K562 (cell line): ENCODE measurements around the gene LGALS7. TPM values are rescaled to one million over a fixed set of nuclear protein-coding genes. Genes with fewer than 3 reads are reported as not detected.

Experiments used
- ATAC-seq: fragments of 200-7000 bp; cut with Tn5 transposase; 3 replicates; pipeline ENCODE4 v1.9.1; 2020; ENCODE audit warnings: moderate library complexity
- BruUV-seq: library from RNA; stranded (reverse); fragments of 400-500 nt; replicated peaks from 2 replicates; lab custom pipeline; 2021; lab: Mats Ljungman, UMichigan
- CTCF ChIA-PET: fragments of 300-600 bp; formaldehyde crosslinking; extraction: SDS; loops from one replicate; lab custom pipeline; 2021; ENCODE audit warnings: low intra/inter-chr PET ratio; lab: Yijun Ruan, JAX
- POLR2A ChIA-PET: fragments of 300-600, 350-650 bp; sonication (Branson Sonifier 250); formaldehyde crosslinking; extraction: SDS; loops from one replicate; lab custom pipeline; 2021; ENCODE audit warnings: antibody characterized with exemption, inconsistent platforms; lab: Yijun Ruan, JAX
- DNase-seq, 4 experiments: peaks; one replicate each; pipeline versions ENCODE4 v3.0.0 to v3.0.0-alpha.2; 2011 to 2018; ENCODE audit warnings: low spot score in 3 of 4, mixed read lengths in 3 of 4; ENCODE audit errors: extremely low read depth in 1 of 4
- FAIRE-seq: peaks from 2 replicates; lab custom pipeline; 2011; peaks lifted over from hg19 to GRCh38; lab: Jason Lieb, UNC
- H2AFZ ChIP-seq: 2 replicates; pipeline ENCODE4 v1.6.0; 2011; ENCODE audit warnings: low read depth, low read length, control low read depth, inconsistent platforms
- H3K27ac ChIP-seq: fragments of 200-600 bp; 3 replicates; pipeline ENCODE4 v1.8.0; 2011; ENCODE audit warnings: low read depth, mild to moderate bottlenecking, control low read depth, inconsistent platforms, low read length, moderate library complexity, mixed read lengths; ENCODE audit errors: extremely low read depth
- H3K27me3 ChIP-seq, 2 experiments: fragments of 300-600 bp in 1 of 2; 2 replicates in 1 of 2; 3 replicates in 1 of 2; pipeline versions ENCODE4 v1.6.0 to v1.8.0; 2011; ENCODE audit warnings: inconsistent platforms in 2 of 2, low read length in 2 of 2, mild to moderate bottlenecking in 1 of 2, mixed read lengths in 1 of 2, moderate library complexity in 1 of 2; ENCODE audit not compliant: control insufficient read depth in 2 of 2, insufficient read depth in 2 of 2
- H3K36me3 ChIP-seq: fragments of 300-600 bp; 3 replicates; pipeline ENCODE4 v1.8.0; 2011; ENCODE audit warnings: mild to moderate bottlenecking, low read length, inconsistent platforms; ENCODE audit not compliant: control insufficient read depth, insufficient read depth
- H3K4me1 ChIP-seq, 2 experiments: fragments of 200-600 bp in 1 of 2; replicated peaks in 1 of 2; 2 replicates in 1 of 2; 3 replicates in 1 of 2; pipeline versions ENCODE4 v1.5.1 to v1.8.0; 2011; ENCODE audit warnings: inconsistent platforms in 2 of 2, low read length in 2 of 2, mild to moderate bottlenecking in 1 of 2, mixed read lengths in 1 of 2, moderate library complexity in 1 of 2; ENCODE audit not compliant: control insufficient read depth in 2 of 2, insufficient read depth in 2 of 2
- H3K4me2 ChIP-seq: 2 replicates; pipeline ENCODE4 v1.6.1; 2011; ENCODE audit warnings: low read length, control low read depth, inconsistent platforms, mixed read lengths; ENCODE audit not compliant: insufficient read depth
- H3K4me3 ChIP-seq: fragments of 200-600 bp; sonication (generic), shearing (Covaris generic); 2 replicates; pipeline ENCODE4 v1.5.1; 2016; ENCODE audit warnings: control low read depth, inconsistent platforms
- H3K79me2 ChIP-seq: fragments of 200-600 bp; 3 replicates; pipeline ENCODE4 v1.8.0; 2011; ENCODE audit warnings: low read length, inconsistent platforms; ENCODE audit not compliant: control insufficient read depth, insufficient read depth
- H3K9ac ChIP-seq, 2 experiments: 2 replicates each; pipeline versions ENCODE4 v1.6.0 to v1.6.1; 2011; ENCODE audit warnings: low read depth in 2 of 2, low read length in 2 of 2, control low read depth in 1 of 2, inconsistent platforms in 1 of 2, mild to moderate bottlenecking in 1 of 2, mixed read lengths in 1 of 2; ENCODE audit not compliant: insufficient read depth in 1 of 2
- H3K9me1 ChIP-seq: one replicate; pipeline ENCODE4 v1.6.0; 2011; ENCODE audit warnings: inconsistent platforms, mild to moderate bottlenecking, low read length, moderate library complexity; ENCODE audit not compliant: control insufficient read depth, insufficient read depth
- H3K9me3 ChIP-seq: replicated peaks from 2 replicates; pipeline ENCODE4 v1.5.1; 2011; ENCODE audit warnings: low read depth, low read length, inconsistent platforms; ENCODE audit not compliant: control insufficient read depth, insufficient read depth
- H4K20me1 ChIP-seq: replicated peaks from 2 replicates; pipeline ENCODE4 v1.6.1; 2011; ENCODE audit warnings: low read length, inconsistent platforms, mixed read lengths; ENCODE audit not compliant: control insufficient read depth, insufficient read depth
- CHD1 ChIP-seq: fragments of 200-600 bp; sonication (generic); IDR thresholded peaks from one replicate; pipeline ENCODE4 v1.6.1; 2012; ENCODE audit warnings: mild to moderate bottlenecking, moderate library complexity, low read length, inconsistent platforms
- HLTF ChIP-seq: fragments of 450-650 bp; IDR thresholded peaks from 2 replicates; pipeline ENCODE4 v1.6.1; 2016
- MYBL2 ChIP-seq, 2 experiments: fragments of 450-650 bp in 1 of 2; sonication (generic) in 1 of 2; formaldehyde crosslinking in 1 of 2; IDR thresholded peaks; 2 replicates each; pipeline versions ENCODE4 v1.6.1 to v1.8.1; 2017 to 2022; ENCODE audit warnings: borderline replicate concordance in 1 of 2, inconsistent platforms in 1 of 2, low read depth in 1 of 2, mild to moderate bottlenecking in 1 of 2, missing genetic modification reagents in 1 of 2, moderate library complexity in 1 of 2
- NR2C2 ChIP-seq, 2 experiments: fragments of 200-800 bp in 1 of 2; sonication (Bioruptor generic) in 1 of 2; sonication (generic) in 1 of 2; formaldehyde crosslinking in 1 of 2; IDR thresholded peaks; 2 replicates each; pipeline versions ENCODE4 v1.6.1 to v1.8.0; 2016 to 2022; ENCODE audit warnings: mild to moderate bottlenecking in 1 of 2, missing compliant biosample characterization in 1 of 2, missing genetic modification characterization in 1 of 2, missing genetic modification reagents in 1 of 2
- NR2F6 ChIP-seq: fragments of 450-650 bp; formaldehyde crosslinking; IDR thresholded peaks from 2 replicates; pipeline ENCODE4 v1.4.0; 2020; ENCODE audit warnings: mild to moderate bottlenecking
- SNIP1 ChIP-seq: fragments of 450-650 bp; IDR thresholded peaks from 2 replicates; pipeline ENCODE4 v1.7.1; 2017; ENCODE audit warnings: low read depth, mild to moderate bottlenecking
- TCF3 ChIP-seq: sonication (generic); formaldehyde crosslinking; IDR thresholded peaks from 2 replicates; pipeline ENCODE4 v1.4.0; 2020; ENCODE audit warnings: mild to moderate bottlenecking, missing genetic modification reagents
- ZBTB7A ChIP-seq: IDR thresholded peaks from 2 replicates; pipeline ENCODE4 v1.6.1; 2011; ENCODE audit warnings: low read depth, mild to moderate bottlenecking, low read length, moderate library complexity, borderline replicate concordance; ENCODE audit not compliant: control insufficient read depth
- ZFP30 ChIP-seq: fragments of 250-450 bp; sonication (Bioruptor Pico); IDR thresholded peaks from 2 replicates; pipeline ENCODE4 v1.8.0; 2022; ENCODE audit warnings: moderate library complexity, mild to moderate bottlenecking, inconsistent platforms, borderline replicate concordance
- whole genome bisulfite sequencing: fragments of 100-300 bp; shearing (Covaris generic); methylation state at CpG from one replicate; pipeline ENCODE4 v1.1.6; 2016; ENCODE audit warnings: low coverage, mixed read lengths; ENCODE audit not compliant: insufficient coverage; ENCODE audit errors: missing lambda C conversion rate; 5-methylcytosine and 5-hydroxymethylcytosine counted together
- in situ Hi-C: fragments of 300-500 bp; cut with MboI; formaldehyde crosslinking; loops from 4 replicates; pipeline ENCODE4 v1.15.0; 2018; ENCODE audit warnings: inconsistent platforms, mixed read lengths
- intact Hi-C: fragments of 100-400 bp; cut with micrococcal nuclease; formaldehyde crosslinking; loops from 2 replicates; pipeline ENCODE4 v1.14.2; 2022
- polyA plus RNA-seq, 8 experiments: library from polyadenylated mRNA; depleted of rRNA in 4 of 8; stranded (reverse) in 5 of 8; unstranded in 3 of 8; fragments of >200 nt; fragmentation: Nextera tagmentation in 2 of 8; fragmentation: Illumina TruSeq in 1 of 8; extraction: Ambion mirVana in 2 of 8; extraction: Trizol in 1 of 8; gene quantifications; 2 replicates each; pipeline versions ENCODE4 v1.2.1 to v1.2.3, GENCODE V29; 2011 to 2014; ENCODE audit warnings: inconsistent platforms in 1 of 8, missing spikeins in 1 of 8
- total RNA-seq, 7 experiments: library from RNA; depleted of rRNA in 6 of 7; stranded (reverse); fragments of >200 nt in 6 of 7; fragmentation: Illumina TruSeq in 2 of 7; extraction: Trizol in 2 of 7; gene quantifications; 2 replicates each; pipeline versions ENCODE4 v1.2.1 to v1.2.3, GENCODE V29; 2011 to 2021; ENCODE audit warnings: low replicate concordance in 1 of 7
- TF ChIP-seq, protein P1 (sequence below): fragments of 450-650 bp; IDR thresholded peaks from 2 replicates; pipeline ENCODE4 v1.6.1; 2016
- TF ChIP-seq, protein P2 (sequence below): fragments of 450-650 bp; IDR thresholded peaks from one replicate; pipeline ENCODE4 v1.6.1; 2018; ENCODE audit warnings: mild to moderate bottlenecking, moderate library complexity; ENCODE audit not compliant: partially characterized antibody
- TF ChIP-seq, protein P3 (sequence below): sonication (generic); formaldehyde crosslinking; IDR thresholded peaks from 2 replicates; pipeline ENCODE4 v1.8.0; 2022; ENCODE audit warnings: mild to moderate bottlenecking, missing genetic modification reagents, borderline replicate concordance
- TF ChIP-seq, protein P4 (sequence below): fragments of 450-650 bp; IDR thresholded peaks from 2 replicates; pipeline ENCODE4 v1.6.1; 2016; ENCODE audit warnings: missing biosample characterization, missing genetic modification characterization

LGALS7 gene
- total and polyA plus RNA-seq, 9 of the 15 experiments (the other 6 are each of a cell fraction or from before 2014, with no cell fraction given): not detected

DNA sequence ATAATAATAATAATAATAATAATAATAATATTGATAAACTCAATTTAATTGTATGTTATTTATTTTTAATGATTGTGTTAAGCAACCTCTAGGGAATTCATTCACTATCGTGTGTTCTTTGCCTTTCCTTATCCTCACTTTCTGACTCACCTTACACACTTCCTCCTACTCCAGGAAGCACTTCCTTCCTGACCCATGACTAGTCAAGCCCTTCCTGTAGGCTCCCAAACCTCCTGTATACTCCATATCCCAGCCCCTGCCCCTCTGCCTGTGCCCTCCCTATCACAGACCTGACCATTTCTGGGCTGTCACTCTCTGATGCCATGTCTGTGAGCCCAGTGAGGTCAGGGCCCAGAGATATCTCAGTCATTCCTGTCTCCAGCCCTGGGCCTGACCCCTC, 31.9 kb upstream of the LGALS7 start (continued):
- TF ChIP-seq NR2C2 (CRISPR knock-in tag; IDR thresholded peaks at IDR 0.05): no peak
- peak; percentile 82 for TF ChIP-seq NR2C2 (tag; IDR thresholded peaks at IDR 0.05)
- TF ChIP-seq, protein P1, sequence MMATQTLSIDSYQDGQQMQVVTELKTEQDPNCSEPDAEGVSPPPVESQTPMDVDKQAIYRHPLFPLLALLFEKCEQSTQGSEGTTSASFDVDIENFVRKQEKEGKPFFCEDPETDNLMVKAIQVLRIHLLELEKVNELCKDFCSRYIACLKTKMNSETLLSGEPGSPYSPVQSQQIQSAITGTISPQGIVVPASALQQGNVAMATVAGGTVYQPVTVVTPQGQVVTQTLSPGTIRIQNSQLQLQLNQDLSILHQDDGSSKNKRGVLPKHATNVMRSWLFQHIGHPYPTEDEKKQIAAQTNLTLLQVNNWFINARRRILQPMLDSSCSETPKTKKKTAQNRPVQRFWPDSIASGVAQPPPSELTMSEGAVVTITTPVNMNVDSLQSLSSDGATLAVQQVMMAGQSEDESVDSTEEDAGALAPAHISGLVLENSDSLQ: peak; percentile 11; the same call in 1 of the 2 replicates
- no peak for TF ChIP-seq SNIP1
- TF ChIP-seq NR2F6 (CRISPR knock-in tag): no peak
- TF ChIP-seq, protein P2, sequence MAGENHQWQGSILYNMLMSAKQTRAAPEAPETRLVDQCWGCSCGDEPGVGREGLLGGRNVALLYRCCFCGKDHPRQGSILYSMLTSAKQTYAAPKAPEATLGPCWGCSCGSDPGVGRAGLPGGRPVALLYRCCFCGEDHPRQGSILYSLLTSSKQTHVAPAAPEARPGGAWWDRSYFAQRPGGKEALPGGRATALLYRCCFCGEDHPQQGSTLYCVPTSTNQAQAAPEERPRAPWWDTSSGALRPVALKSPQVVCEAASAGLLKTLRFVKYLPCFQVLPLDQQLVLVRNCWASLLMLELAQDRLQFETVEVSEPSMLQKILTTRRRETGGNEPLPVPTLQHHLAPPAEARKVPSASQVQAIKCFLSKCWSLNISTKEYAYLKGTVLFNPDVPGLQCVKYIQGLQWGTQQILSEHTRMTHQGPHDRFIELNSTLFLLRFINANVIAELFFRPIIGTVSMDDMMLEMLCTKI: no peak

DNA sequence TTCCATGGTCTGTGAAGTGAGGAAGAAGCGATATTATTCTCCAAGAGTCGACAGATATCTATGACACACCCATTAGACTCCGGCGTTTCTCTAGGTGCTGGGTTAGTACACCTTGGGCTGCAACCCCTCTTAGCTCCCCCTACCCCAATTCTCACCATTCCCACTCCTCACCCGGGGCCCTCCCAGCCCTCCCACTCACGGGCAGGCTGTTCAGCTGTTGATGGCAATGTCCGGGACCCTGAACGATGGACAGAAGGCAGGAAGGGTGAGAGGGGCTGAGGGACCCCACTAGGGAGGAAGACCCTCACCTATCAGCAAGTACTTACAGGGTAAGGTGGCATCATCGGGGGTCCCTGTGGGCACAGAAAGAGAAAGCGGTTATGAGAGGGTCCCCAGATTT, 30.2 kb upstream of the LGALS7 start:
- CTCF ChIA-PET: no interaction called here
- H3K79me2 ChIP-seq: no peaks in the 10 kb centered on the region
- H2AFZ ChIP-seq: no peak overlapping the region
- H3K9me3 ChIP-seq: no peaks in the 10 kb centered on the region
- H3K4me1 ChIP-seq: peaks cover 0 to 16% of the 10 kb centered on the region in 2 experiments; a peak in 4 of 5 replicates
- no TSS peak for BruUV-seq
- H4K20me1 ChIP-seq: no peaks in the 10 kb centered on the region
- no peak for ATAC-seq
- no peak overlapping the region for H3K4me2 ChIP-seq
- H3K4me3 ChIP-seq: no peak overlapping the region
- no peak for FAIRE-seq
- H3K27ac ChIP-seq: no peak overlapping the region
- DNase-seq: no peak
- H3K36me3 ChIP-seq: no peaks in the 10 kb centered on the region
- intact Hi-C loops (no loop called here), in situ Hi-C loops (no loop called here)
- H3K27me3 ChIP-seq: peaks cover 0 to 7% of the 10 kb centered on the region in 2 experiments; a peak in 1 of 5 replicates
- H3K9me1 ChIP-seq: no peaks in the 10 kb centered on the region
- H3K9ac ChIP-seq: no peak overlapping the region
- POLR2A ChIA-PET: no interaction called here
- TF ChIP-seq ZFP30 (CRISPR knock-in tag) (no peak), ZBTB7A (peak; percentile 40; the same call in 1 of the 2 replicates), MYBL2 (IDR thresholded peaks at IDR 0.05; ENCODE audit: low read depth) (no peak), MYBL2 (CRISPR knock-in tag; IDR thresholded peaks at IDR 0.05; ENCODE audit: borderline replicate concordance) (no peak), HLTF (no peak), CHD1 (no peak), TCF3 (CRISPR knock-in tag) (no peak)
- TF ChIP-seq, protein P3, sequence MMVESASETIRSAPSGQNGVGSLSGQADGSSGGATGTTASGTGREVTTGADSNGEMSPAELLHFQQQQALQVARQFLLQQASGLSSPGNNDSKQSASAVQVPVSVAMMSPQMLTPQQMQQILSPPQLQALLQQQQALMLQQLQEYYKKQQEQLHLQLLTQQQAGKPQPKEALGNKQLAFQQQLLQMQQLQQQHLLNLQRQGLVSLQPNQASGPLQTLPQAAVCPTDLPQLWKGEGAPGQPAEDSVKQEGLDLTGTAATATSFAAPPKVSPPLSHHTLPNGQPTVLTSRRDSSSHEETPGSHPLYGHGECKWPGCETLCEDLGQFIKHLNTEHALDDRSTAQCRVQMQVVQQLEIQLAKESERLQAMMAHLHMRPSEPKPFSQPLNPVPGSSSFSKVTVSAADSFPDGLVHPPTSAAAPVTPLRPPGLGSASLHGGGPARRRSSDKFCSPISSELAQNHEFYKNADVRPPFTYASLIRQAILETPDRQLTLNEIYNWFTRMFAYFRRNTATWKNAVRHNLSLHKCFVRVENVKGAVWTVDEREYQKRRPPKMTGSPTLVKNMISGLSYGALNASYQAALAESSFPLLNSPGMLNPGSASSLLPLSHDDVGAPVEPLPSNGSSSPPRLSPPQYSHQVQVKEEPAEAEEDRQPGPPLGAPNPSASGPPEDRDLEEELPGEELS: no peak
- TF ChIP-seq, protein P4, sequence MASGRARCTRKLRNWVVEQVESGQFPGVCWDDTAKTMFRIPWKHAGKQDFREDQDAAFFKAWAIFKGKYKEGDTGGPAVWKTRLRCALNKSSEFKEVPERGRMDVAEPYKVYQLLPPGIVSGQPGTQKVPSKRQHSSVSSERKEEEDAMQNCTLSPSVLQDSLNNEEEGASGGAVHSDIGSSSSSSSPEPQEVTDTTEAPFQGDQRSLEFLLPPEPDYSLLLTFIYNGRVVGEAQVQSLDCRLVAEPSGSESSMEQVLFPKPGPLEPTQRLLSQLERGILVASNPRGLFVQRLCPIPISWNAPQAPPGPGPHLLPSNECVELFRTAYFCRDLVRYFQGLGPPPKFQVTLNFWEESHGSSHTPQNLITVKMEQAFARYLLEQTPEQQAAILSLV (tag): no peak
- 19% methylated on average over 9 of the region's 10 CpGs for WGBS
